GM10248 (cell line): ENCODE data around the gene NVL.
"Not testable (repeated sequence)": the region's sequence is repeated elsewhere in the genome, so short reads cannot be mapped to it uniquely, and the experiment has no call there.

Source experiments
- CTCF ChIA-PET: fragments of 300-600 bp; sonication (Branson Sonifier 250); formaldehyde crosslinking; extraction: SDS; loops from one replicate; lab custom pipeline; 2021; ENCODE audit warnings: antibody characterized with exemption; lab: Yijun Ruan, JAX
- POLR2A ChIA-PET: fragments of 350-650 bp; sonication (Branson Sonifier 250); formaldehyde crosslinking; extraction: SDS; loops from one replicate; lab custom pipeline; 2020; ENCODE audit warnings: antibody characterized with exemption; lab: Yijun Ruan, JAX
- DNase-seq: peaks from one replicate; pipeline ENCODE4 v3.0.0; 2012; ENCODE audit errors: extremely low spot score
- CTCF ChIP-seq: IDR thresholded peaks from 2 replicates; pipeline ENCODE4 v1.5.1; 2012; ENCODE audit warnings: mild to moderate bottlenecking, low read depth; ENCODE audit errors: extremely low read depth, missing control alignments, control extremely low read depth

NVL gene

GRCh38 chr1:224328644-224329043, 1.3 kb downstream of the NVL start:
- no peak for DNase-seq
- CTCF ChIA-PET = interaction anchor here (1.8 kb wide), 1 partner anchor 48 kb away, joined by 4 read pairs; no protein-coding TSS in a partner anchor

GRCh38 chr1:224325959-224326358, 4.0 kb downstream of the NVL start:
- DNase-seq = no peak
- POLR2A ChIA-PET = no interaction called here
- TF ChIP-seq CTCF = no peak
- CTCF ChIA-PET = interaction anchor here (1.7 kb wide), 1 partner anchor 11 kb away, joined by 8 read pairs; no protein-coding TSS in a partner anchor

More at GRCh38 chr1:224328644-224329043, 1.3 kb downstream of the NVL start:
- no peak for TF ChIP-seq CTCF
- POLR2A ChIA-PET = no interaction called here

- ChIA-PET POLR2A (no interaction called here), CTCF (interaction anchor here (1.7 kb wide), 1 partner anchor 13 kb away, joined by 5 read pairs; no protein-coding TSS in a partner anchor)
- DNase-seq = no peak
- no peak for TF ChIP-seq CTCF
Observed at GRCh38 chr1:224321706-224322105, 8.3 kb downstream of the NVL start.

- DNase-seq = no peak
- POLR2A ChIA-PET = interaction anchor here (0.5 kb wide), 2 partner anchors 10 to 120 kb away, joined by 3 to 5 read pairs; no protein-coding TSS in a partner anchor
- TF ChIP-seq CTCF = no peak
- CTCF ChIA-PET = interaction anchor here (1.1 to 1.5 kb wide), 3 partner anchors 12 to 140 kb away, joined by 3 to 4 read pairs (median 3); no protein-coding TSS in a partner anchor
Observed at GRCh38 chr1:224317383-224318045, 12.5 kb downstream of the NVL start.

- TF ChIP-seq CTCF = no peak
- POLR2A ChIA-PET = no interaction called here
- CTCF ChIA-PET = interaction anchor here (1.2 kb wide), 1 partner anchor 19 kb away, joined by 3 read pairs; no protein-coding TSS in a partner anchor
- no peak for DNase-seq
Observed at GRCh38 chr1:224312025-224312424, 17.9 kb downstream of the NVL start.

- POLR2A ChIA-PET, DNase-seq: not testable (repeated sequence)
- CTCF ChIA-PET = interaction anchor here (1.2 kb wide), 1 partner anchor 20 kb away, joined by 3 read pairs; no protein-coding TSS in a partner anchor
Observed at GRCh38 chr1:224311503-224311902, 18.5 kb downstream of the NVL start.

- no peak for TF ChIP-seq CTCF
- CTCF ChIA-PET = interaction anchor here (0.6 kb wide), 1 partner anchor 615 kb away, joined by 3 read pairs; no protein-coding TSS in a partner anchor
- POLR2A ChIA-PET = interaction anchor here (0.6 kb wide), 1 partner anchor 119 kb away, joined by 3 read pairs; no protein-coding TSS in a partner anchor
- no peak for DNase-seq
Observed at GRCh38 chr1:224308064-224308463, 21.9 kb downstream of the NVL start.
